AG20443 (cell line): Measurements from ENCODE around the gene FAM174C.
A peak's percentile ranks its signal among the peaks of the same experiment; 100 is the strongest.

ENCODE experiments used
- DNase-seq: peaks from one replicate; pipeline ENCODE4 v3.0.0; 2012; ENCODE audit warnings: low spot score, mixed read lengths

FAM174C gene

GRCh38 chr19:1250437-1251260, 24.7 kb upstream of the FAM174C start:
- no peak for DNase-seq

DNA sequence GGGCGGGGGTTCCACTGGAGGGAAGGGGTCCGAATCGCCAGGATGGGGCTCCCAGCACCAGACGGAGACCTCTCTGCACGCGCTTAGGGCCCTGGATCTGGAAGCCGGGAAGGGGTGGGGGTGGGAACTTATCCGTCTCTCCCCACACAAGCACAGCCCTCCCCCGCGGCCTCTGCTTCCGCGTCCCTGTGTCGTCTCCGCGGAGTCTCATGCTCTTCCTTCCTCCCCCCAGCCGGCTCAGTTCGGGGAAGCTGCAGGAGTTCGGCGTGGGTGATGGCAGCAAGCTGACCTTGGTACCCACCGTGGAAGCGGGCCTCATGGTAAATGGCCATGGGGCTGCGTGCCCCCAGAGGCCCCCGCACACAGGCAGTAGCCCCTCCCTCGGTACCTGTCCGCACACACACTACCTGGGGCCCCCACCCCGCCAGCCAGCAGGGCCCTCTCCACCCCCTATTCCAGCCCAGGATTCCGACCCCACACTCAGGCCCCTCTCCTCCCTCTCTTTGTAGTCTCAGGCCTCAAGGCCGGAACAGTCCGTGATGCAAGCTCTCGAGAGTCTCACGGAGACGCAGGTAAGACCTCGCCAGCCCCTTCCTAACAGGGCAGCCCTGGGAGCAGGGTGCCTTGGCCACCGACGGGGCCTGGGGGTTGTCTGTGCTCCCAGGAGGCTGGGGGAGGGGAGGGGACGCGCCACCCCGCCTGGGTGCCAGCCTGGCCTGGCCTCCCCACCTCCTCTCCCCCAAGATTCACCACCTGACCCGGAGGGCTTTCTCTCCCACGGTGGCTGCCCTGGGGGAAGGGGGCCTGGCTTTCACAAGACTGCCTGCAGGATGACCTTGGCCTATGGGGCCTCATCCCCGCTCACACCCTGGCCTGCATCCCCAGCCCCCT, 23.8 kb upstream of the FAM174C start:
- no peak for DNase-seq

DNA sequence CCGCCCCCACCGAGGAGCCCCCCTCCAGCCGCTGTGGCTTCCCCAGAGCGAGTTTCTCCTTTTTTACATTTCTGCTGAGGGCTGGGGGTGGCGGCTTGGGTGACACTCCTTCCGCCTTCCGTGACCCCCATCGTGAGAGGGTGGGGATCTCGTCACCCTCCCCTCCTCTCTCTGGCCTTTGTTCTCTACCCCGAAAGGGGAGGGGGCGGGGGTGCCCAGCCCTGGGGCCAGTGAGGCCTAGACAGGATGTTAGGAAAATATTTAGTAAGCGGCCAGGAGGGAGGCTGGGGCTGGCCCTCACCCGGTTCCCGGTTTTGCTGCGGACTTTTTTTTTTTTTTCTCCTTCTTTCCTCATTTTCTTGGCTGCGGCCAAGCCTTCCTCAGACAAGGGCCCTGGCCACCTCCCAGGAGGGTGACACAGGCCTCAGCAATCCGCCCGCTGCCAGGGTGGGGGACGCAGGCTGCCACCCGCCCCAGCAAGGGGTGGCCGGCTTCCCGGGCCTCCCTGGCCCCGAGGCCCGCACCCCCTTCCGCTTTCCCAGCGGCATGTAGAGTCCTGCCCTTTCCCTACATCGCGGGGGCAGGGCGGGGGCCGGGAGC, 23.0 kb upstream of the FAM174C start:
- DNase-seq, result peak; percentile 81

GRCh38 chr19:1252821-1253513, 22.4 kb upstream of the FAM174C start:
- DNase-seq, result peak; percentile 79

GRCh38 chr19:1253514-1254080, 21.7 kb upstream of the FAM174C start:
- DNase-seq, result peak; percentile 39

DNA sequence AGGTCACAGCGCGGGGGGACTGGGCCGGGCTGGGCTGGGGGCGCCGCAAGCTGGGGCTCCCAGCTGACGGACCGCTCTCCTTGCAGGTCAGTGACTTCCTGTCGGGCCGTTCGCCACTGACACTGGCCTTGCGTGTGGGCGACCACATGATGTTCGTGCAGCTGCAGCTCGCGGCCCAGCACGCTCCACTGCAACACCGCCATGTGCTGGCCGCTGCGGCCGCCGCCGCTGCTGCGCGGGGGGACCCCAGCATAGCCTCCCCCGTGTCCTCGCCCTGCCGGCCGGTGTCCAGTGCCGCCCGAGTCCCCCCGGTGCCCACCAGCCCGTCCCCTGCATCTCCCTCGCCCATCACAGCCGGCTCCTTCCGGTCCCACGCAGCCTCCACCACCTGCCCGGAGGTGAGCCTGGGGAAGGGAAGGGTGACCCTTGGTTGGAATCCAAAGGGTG, 21.2 kb upstream of the FAM174C start:
- no peak for DNase-seq

DNA sequence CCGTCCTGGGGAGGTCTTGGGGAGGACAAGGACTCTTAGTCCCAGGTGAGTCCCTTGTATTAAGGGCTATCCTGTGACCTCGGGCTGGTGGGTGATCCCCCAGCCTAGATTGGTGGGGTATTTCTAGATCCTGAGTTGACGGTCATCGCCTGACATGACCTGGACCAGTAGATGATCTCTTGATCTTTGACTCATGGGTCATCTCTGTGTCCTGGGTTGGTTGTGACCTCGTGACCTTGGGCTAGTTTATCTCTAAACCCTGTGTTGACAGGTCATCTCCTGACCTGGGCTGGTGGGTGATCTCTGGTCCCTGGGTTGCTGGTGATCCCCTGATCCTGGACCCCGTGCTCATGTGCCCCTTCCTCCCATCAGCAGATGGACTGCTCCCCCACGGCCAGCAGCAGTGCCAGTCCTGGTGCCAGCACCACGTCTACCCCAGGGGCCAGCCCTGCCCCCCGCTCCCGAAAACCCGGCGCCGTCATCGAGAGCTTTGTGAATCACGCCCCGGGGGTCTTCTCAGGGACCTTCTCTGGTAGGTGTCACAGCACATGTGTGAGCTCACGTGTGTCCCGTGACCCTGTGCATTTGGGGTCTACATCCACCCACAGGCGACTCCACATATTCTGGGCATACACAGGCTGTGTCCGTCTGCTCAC, 20.7 kb upstream of the FAM174C start:
- no peak for DNase-seq

DNA sequence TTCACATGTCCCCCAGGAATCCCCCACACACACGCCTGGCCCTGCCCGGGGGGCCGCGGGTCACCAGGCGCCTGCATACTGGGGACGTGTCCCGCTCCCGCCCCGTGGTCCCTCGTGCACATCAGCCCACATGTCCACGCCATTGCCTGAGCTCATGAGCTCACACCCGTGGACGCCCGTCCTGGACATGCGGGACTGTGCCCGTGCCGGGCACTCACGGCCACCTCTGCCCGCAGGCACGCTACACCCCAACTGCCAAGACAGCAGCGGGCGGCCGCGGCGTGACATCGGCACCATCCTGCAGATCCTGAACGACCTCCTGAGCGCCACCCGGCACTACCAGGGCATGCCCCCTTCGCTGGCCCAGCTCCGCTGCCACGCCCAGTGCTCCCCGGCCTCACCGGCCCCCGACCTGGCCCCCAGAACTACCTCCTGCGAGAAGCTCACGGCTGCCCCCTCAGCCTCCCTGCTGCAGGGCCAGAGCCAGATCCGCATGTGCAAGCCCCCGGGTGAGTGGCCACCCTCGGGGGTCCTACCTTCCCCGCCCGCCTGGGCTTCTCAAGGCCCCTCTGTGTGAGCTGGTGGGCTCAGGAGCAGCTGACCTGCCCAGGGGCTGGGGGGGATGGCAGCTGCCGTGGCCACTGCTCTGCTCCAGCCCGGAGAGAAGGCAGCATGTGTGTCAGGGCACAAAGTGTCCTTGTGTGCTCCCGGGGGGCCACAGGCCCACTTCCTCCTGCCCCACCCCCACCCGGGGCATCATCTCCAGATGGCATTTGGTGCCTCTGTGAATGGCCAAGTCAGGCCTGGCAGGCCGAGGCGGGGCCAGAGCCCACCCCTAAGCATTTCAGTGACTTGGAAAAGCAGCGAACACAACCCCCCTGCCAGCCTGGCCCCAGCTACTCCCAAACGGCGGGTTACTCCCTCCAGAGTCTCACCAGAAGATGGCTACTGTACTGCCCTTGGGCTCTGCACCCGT, 19.9 kb upstream of the FAM174C start:
- DNase-seq, result no peak

GRCh38 chr19:1256646-1257474, 18.5 kb upstream of the FAM174C start:
- no peak for DNase-seq

DNA sequence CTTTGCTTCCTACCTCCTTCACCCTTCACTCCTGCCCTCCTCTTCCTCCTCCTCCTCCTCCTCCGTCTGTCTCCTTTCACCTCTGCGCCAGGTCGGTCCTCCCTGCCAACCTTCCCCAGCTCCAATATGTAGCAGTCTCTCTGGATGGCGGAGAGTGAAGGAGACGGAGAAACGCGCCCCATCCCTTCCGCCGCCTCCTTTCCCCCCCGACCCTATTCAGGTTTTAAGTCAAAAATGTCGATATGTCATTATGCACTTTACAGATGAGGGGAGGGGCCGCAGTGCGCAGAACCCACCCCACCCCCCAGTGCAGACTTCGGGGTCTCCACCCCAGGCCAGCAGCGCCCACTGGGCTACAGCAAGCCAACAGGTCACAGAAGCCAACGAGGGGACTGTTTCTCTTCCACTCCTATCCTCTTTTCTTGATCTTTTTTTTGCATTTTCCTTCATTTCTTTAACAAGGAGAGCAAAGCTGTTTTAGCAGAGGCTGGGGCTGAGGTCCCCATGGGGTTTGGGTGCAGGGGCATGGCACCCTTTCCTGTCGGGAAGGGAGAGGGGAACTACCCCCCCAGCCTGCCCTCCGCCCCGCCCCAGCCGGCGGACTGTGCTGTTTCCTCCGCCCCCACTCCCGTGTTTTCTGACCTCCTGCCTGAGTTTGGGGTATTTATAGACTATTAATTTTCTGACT, 17.7 kb upstream of the FAM174C start:
- no peak for DNase-seq

GRCh38 chr19:1258163-1258492, 17.2 kb upstream of the FAM174C start:
- DNase-seq, result no peak

GRCh38 chr19:1258707-1259205, 16.6 kb upstream of the FAM174C start:
- no peak for DNase-seq

GRCh38 chr19:1259206-1259875, 16.0 kb upstream of the FAM174C start:
- no peak for DNase-seq

GRCh38 chr19:1259876-1260748, 15.2 kb upstream of the FAM174C start:
- no peak for DNase-seq

- DNase-seq, result peak; percentile 94
These were observed 14.4 kb upstream of the FAM174C start for GRCh38 chr19:1260749-1261537.

GRCh38 chr19:1261538-1261797, 13.9 kb upstream of the FAM174C start:
- no peak for DNase-seq
